Nephron (organoid): ENCODE results near the gene PTPRM.
A peak's percentile ranks its signal among the peaks of the same experiment; 100 is the strongest.

Experiments
- H3K27ac Mint-ChIP-seq, 3 experiments: 2 replicates each; pipeline ENCODE4 v1.8.0; 2020; ENCODE audit warnings: mixed read lengths in 3 of 3, mild to moderate bottlenecking in 2 of 3, moderate library complexity in 1 of 3
- H3K27me3 Mint-ChIP-seq: 2 replicates; pipeline ENCODE4 v1.8.0; 2021; ENCODE audit warnings: low read depth, mild to moderate bottlenecking, moderate library complexity, mixed read lengths
- H3K36me3 Mint-ChIP-seq: 2 replicates; pipeline ENCODE4 v1.8.0; 2020; ENCODE audit warnings: low read depth, mixed read lengths
- H3K4me1 Mint-ChIP-seq: 2 replicates; pipeline ENCODE4 v1.8.0; 2020; ENCODE audit warnings: mixed read lengths
- H3K4me3 Mint-ChIP-seq, 3 experiments: 2 replicates each; pipeline ENCODE4 v1.8.0; 2020; ENCODE audit warnings: mild to moderate bottlenecking in 3 of 3, mixed read lengths in 3 of 3, moderate library complexity in 2 of 3
- H3K9me3 Mint-ChIP-seq: 2 replicates; pipeline ENCODE4 v1.8.0; 2020; ENCODE audit warnings: mixed read lengths
- CTCF ChIP-seq, 3 experiments: fragments of 200-600 bp; sonication (generic); IDR thresholded peaks; one replicate each; pipeline ENCODE4 v1.5.0; 2021; ENCODE audit warnings: antibody characterized with exemption in 3 of 3; ENCODE audit not compliant: unreplicated experiment in 3 of 3

The PTPRM gene

GRCh38 chr18:8008033-8008432 lies 440.9 kb downstream of the PTPRM start:
- Mint-ChIP-seq H3K9me3 (no peaks in the 10 kb centered on the region), H3K4me3 (no peak overlapping the region), H3K27me3 (peaks cover 5% of the 10 kb centered on the region), H3K36me3 (no peaks in the 10 kb centered on the region), H3K4me1 (peaks cover 25% of the 10 kb centered on the region), H3K27ac (peak overlapping the region in 1 of 3 experiments; percentile 7)
- TF ChIP-seq CTCF (IDR thresholded peaks at IDR 0.05; ENCODE audit: unreplicated experiment in 3 of 3) = no peak

GRCh38 chr18:8011361-8011760 lies 444.2 kb downstream of the PTPRM start:
- H3K36me3 Mint-ChIP-seq = no peaks in the 10 kb centered on the region
- peaks cover 7% of the 10 kb centered on the region for H3K4me1 Mint-ChIP-seq
- H3K4me3 Mint-ChIP-seq = no peak overlapping the region
- no peaks in the 10 kb centered on the region for H3K9me3 Mint-ChIP-seq
- H3K27ac Mint-ChIP-seq = no peak overlapping the region
- TF ChIP-seq CTCF (IDR thresholded peaks at IDR 0.05; ENCODE audit: unreplicated experiment in 3 of 3) = no peak
- H3K27me3 Mint-ChIP-seq = peaks cover 5% of the 10 kb centered on the region

- Mint-ChIP-seq H3K4me1 (peaks cover 7% of the 10 kb centered on the region), H3K27ac (no peak overlapping the region), H3K36me3 (no peaks in the 10 kb centered on the region), H3K9me3 (no peaks in the 10 kb centered on the region), H3K27me3 (peaks cover 5% of the 10 kb centered on the region), H3K4me3 (no peak overlapping the region)
- no peak for TF ChIP-seq CTCF (IDR thresholded peaks at IDR 0.05; ENCODE audit: unreplicated experiment in 3 of 3)
These were observed 444.8 kb downstream of the PTPRM start for GRCh38 chr18:8011906-8012305.

- peaks cover 6% of the 10 kb centered on the region for H3K4me1 Mint-ChIP-seq
- no peak overlapping the region for H3K4me3 Mint-ChIP-seq
- H3K27me3 Mint-ChIP-seq = no peaks in the 10 kb centered on the region
- H3K27ac Mint-ChIP-seq = no peak overlapping the region
- no peaks in the 10 kb centered on the region for H3K9me3 Mint-ChIP-seq
- TF ChIP-seq CTCF (IDR thresholded peaks at IDR 0.05; ENCODE audit: unreplicated experiment in 3 of 3) = no peak
- no peaks in the 10 kb centered on the region for H3K36me3 Mint-ChIP-seq
These were observed 451.7 kb downstream of the PTPRM start for GRCh38 chr18:8018701-8019331.

- H3K36me3 Mint-ChIP-seq = no peaks in the 10 kb centered on the region
- H3K4me1 Mint-ChIP-seq = peaks cover 6% of the 10 kb centered on the region
- TF ChIP-seq CTCF (IDR thresholded peaks at IDR 0.05; ENCODE audit: unreplicated experiment in 3 of 3) = no peak
- H3K27ac Mint-ChIP-seq = no peak overlapping the region
- no peak overlapping the region for H3K4me3 Mint-ChIP-seq
- H3K9me3 Mint-ChIP-seq = no peaks in the 10 kb centered on the region
- H3K27me3 Mint-ChIP-seq = no peaks in the 10 kb centered on the region
These were observed 452.5 kb downstream of the PTPRM start for GRCh38 chr18:8019600-8019999.

GRCh38 chr18:8020132-8020846 lies 453.2 kb downstream of the PTPRM start:
- H3K4me3 Mint-ChIP-seq = no peak overlapping the region
- H3K36me3 Mint-ChIP-seq = no peaks in the 10 kb centered on the region
- peak overlapping the region in 2 of 3 experiments; percentile 25 to 46 for H3K27ac Mint-ChIP-seq
- TF ChIP-seq CTCF (IDR thresholded peaks at IDR 0.05; ENCODE audit: unreplicated experiment in 3 of 3) = no peak
- no peaks in the 10 kb centered on the region for H3K27me3 Mint-ChIP-seq
- peaks cover 6% of the 10 kb centered on the region for H3K4me1 Mint-ChIP-seq
- H3K9me3 Mint-ChIP-seq = no peaks in the 10 kb centered on the region
